Measurements from ENCODE around the gene DDX51.

DNA sequence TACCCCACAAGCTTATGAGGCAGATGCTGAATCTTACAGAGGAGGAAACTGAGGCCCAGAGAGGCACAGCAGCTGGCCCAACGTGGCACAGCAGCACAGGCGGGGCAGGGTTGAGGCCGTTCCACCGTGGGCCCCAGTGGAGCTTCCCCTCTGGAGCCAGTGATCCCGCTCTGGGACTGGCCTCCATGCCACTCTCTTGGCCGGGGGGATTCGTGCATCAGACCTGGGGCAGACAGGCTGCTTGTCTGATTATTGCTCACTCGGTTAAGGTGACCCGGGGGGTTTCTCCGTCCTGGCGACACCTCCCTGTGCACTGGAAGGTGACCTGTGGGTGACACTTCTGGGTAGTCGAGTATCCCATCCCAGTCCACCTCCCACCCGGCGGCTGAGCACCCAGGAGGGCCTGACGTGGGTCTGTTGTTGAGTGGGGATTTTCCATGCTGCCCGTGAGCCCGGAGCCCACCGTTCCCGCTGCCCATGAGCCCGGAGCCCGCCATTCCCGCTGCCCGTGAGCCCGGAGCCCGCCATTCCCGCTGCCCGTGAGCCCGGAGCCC lies 27.9 kb upstream of the DDX51 start:
- TF ChIP-seq, protein P1, sequence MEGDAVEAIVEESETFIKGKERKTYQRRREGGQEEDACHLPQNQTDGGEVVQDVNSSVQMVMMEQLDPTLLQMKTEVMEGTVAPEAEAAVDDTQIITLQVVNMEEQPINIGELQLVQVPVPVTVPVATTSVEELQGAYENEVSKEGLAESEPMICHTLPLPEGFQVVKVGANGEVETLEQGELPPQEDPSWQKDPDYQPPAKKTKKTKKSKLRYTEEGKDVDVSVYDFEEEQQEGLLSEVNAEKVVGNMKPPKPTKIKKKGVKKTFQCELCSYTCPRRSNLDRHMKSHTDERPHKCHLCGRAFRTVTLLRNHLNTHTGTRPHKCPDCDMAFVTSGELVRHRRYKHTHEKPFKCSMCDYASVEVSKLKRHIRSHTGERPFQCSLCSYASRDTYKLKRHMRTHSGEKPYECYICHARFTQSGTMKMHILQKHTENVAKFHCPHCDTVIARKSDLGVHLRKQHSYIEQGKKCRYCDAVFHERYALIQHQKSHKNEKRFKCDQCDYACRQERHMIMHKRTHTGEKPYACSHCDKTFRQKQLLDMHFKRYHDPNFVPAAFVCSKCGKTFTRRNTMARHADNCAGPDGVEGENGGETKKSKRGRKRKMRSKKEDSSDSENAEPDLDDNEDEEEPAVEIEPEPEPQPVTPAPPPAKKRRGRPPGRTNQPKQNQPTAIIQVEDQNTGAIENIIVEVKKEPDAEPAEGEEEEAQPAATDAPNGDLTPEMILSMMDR (IDR thresholded peaks at IDR 0.05): no peak
- TF ChIP-seq EZH2 (IDR thresholded peaks at IDR 0.05; ENCODE audit: borderline replicate concordance, insufficient read depth, low read depth, low read length, poor library complexity, severe bottlenecking): no peak

All from B cell (primary cell).